Pancreas (tissue), 10 donors: ENCODE results near the gene OR52E1. TPM values are rescaled to one million over a fixed set of nuclear protein-coding genes. Genes with fewer than 3 reads are reported as not detected.

Experiments
- ATAC-seq, 4 donors: fragments of 200-7000 bp; cut with Tn5 transposase; one replicate each; pipeline versions ENCODE4 v1.8.0 to v1.9.1; 2020; ENCODE audit warnings: mild to moderate bottlenecking in 4 of 4, moderate library complexity in 4 of 4
- DNase-seq, 6 donors: peaks; one replicate each; pipeline ENCODE4 v3.0.0-alpha.2; 2020
- FAIRE-seq: peaks from 2 replicates; lab custom pipeline; 2012; peaks lifted over from hg19 to GRCh38; lab: Jason Lieb, UNC
- H3K27ac ChIP-seq, 4 donors: fragments of 200-600 bp; sonication (generic); 1 replicate in 3 of 4; 2 replicates in 1 of 4; pipeline versions ENCODE4 v1.5.0 to v1.8.0; 2020
- H3K27me3 ChIP-seq, 4 donors: fragments of 200-600 bp; one replicate each; pipeline ENCODE4 v1.8.0; 2021
- H3K36me3 ChIP-seq, 3 donors: fragments of 200-600 bp; sonication (generic) in 1 of 3; one replicate each; pipeline versions ENCODE4 v1.5.0 to v1.8.0; 2020 to 2021
- H3K4me1 ChIP-seq, 3 donors: fragments of 200-600 bp; one replicate each; pipeline ENCODE4 v1.8.0; 2021
- H3K4me3 ChIP-seq, 4 donors: fragments of 200-600 bp; sonication (generic) in 2 of 4; one replicate each; pipeline versions ENCODE4 v1.5.0 to v1.8.0; 2020 to 2021
- H3K9me3 ChIP-seq, 4 donors: fragments of 200-600 bp; one replicate each; pipeline ENCODE4 v1.8.0; 2021
- CTCF ChIP-seq, 4 donors: fragments of 200-600 bp; sonication (generic) in 3 of 4; IDR thresholded peaks; one replicate each; pipeline versions ENCODE4 v1.5.0 to v1.8.0; 2021; ENCODE audit warnings: antibody characterized with exemption in 4 of 4
- WGBS, 2 donors: extraction: QIAGEN DNeasy Blood & Tissue Kit; methylation state at CpG; one replicate each; pipeline ENCODE4 v1.1.7; 2013; 5-methylcytosine and 5-hydroxymethylcytosine counted together
- intact Hi-C, 3 donors: fragments of 100-400 bp; cut with DNase I; formaldehyde crosslinking; loops; one replicate each; pipeline versions ENCODE4 v1.11.1 to v1.14.2; 2022
- polyA plus RNA-seq, 2 donors: library from polyadenylated mRNA; stranded (reverse); fragments of 200-250 nt; gene quantifications; one replicate each; pipeline ENCODE4 v1.2.3, GENCODE V29; 2013
- total RNA-seq, 6 donors: library from RNA; stranded (reverse); fragmentation: NEBNext Ultra II Directional in 4 of 6; extraction: Animal tissue kit (Norgen Biotek cat#: 25700) in 4 of 6; gene quantifications; one replicate each; pipeline versions ENCODE4 v1.2.1 to v1.2.4, GENCODE V29; 2021 to 2023
- donor health status: healthy with polysubstance abuse.
- donor health status: DM: no; HTN: no; CAD: no; lungs with moderate emphysema.
- donor health status: DM: no; HTN: no; CAD: no.
- donor health status: control.
- donor health status: control.
- donor health status: Bipolar disorder and iron deficiency.
- donor health status: DM: yes; HTN: yes; CAD: no.
- donor health status: DM: no; HTN: no; CAD: no.
- donor health status: DM: no; HTN: no; CAD: no.
- donor health status: DM: yes; HTN: yes; CAD: no.

Gene OR52E1
- total and polyA plus RNA-seq, 8 donors: not detected

DNA sequence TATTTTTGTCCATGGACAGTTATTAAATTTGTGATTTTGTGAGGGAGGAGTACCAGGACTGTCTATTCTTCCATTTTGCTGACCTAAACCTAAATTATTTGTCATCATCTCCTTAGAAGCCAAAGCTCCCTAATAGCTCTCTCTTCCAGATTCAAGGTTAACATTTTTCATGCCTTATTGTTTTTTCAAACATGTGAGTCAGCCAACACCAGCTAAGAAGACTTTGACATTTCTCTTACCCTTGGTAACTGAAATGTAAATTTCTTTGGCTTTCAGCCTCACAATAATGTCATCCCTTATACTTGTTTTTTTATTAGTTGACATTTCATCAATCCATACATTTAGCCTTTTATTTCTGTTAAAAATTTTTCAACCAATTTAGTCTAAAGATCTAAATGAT, 19.2 kb downstream of the OR52E1 start:
- no peaks in the 10 kb centered on the region for H3K4me1 ChIP-seq
- H3K36me3 ChIP-seq: no peaks in the 10 kb centered on the region
- H3K9me3 ChIP-seq: no peaks in the 10 kb centered on the region
- ATAC-seq: no peak
- no peak for TF ChIP-seq CTCF (IDR thresholded peaks at IDR 0.05)
- H3K27me3 ChIP-seq: no peaks in the 10 kb centered on the region
- intact Hi-C loops: no loop called here
- no peak for FAIRE-seq
- DNase-seq: no peak
- no peak overlapping the region for H3K27ac ChIP-seq
- no peak overlapping the region for H3K4me3 ChIP-seq

- H3K4me1 ChIP-seq: no peaks in the 10 kb centered on the region
- H3K27ac ChIP-seq: no peak overlapping the region
- DNase-seq (no peak), ATAC-seq (no peak), FAIRE-seq (no peak)
- no peak for TF ChIP-seq CTCF (IDR thresholded peaks at IDR 0.05)
- no peaks in the 10 kb centered on the region for H3K9me3 ChIP-seq
- H3K4me3 ChIP-seq: no peak overlapping the region
- intact Hi-C loops: no loop called here
- 70 to 81% methylated on average over 1 of the region's 1 CpG for WGBS, 2 donors
- H3K36me3 ChIP-seq: no peaks in the 10 kb centered on the region
- no peaks in the 10 kb centered on the region for H3K27me3 ChIP-seq
Observed at GRCh38 chr11:5090668-5091067, 21.3 kb downstream of the OR52E1 start.

DNA sequence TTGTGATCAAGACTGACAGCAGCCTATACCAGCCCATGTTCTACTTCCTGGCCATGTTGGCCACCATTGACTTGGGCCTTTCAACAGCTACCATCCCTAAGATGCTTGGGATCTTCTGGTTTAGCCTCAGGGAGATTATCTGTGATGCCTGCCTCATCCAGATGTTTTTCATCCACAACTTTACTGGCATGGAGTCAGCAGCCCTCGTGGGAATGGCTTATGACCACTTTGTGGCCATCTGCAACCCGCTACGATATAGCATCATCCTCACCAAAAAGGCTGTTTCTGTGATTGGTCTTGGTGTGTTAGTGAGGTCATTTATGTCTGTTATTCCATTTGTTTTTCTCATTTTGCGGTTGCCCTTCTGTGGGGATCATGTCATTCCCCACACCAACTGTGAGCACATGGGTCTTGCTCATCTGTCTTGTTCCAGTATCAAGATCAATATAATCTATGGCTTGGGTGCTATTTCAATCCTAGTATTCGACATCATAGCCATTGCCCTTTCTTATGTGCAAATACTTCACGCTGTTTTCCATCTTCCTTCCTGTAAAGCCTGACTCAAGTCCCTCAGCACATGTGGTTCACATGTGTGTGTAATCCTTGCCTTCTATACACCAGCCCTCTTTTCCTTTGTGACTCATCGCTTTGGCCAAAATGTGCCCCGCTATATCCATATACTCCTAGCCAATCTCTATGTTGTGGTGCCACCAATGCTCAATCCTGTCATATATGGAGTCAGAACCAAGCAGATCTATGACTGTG, 23.6 kb downstream of the OR52E1 start:
- WGBS, 2 donors: 69 to 79% methylated on average over 8 of the region's 8 CpGs
- intact Hi-C loops: no loop called here

GRCh38 chr11:5096011-5096410, 26.6 kb downstream of the OR52E1 start:
- Histone ChIP-seq H3K9me3 (no peaks in the 10 kb centered on the region), H3K27ac (no peak overlapping the region), H3K27me3 (peaks cover 0 to 5% (median 0%) of the 10 kb centered on the region in 4 donors), H3K4me3 (no peak overlapping the region), H3K4me1 (no peaks in the 10 kb centered on the region), H3K36me3 (no peaks in the 10 kb centered on the region)
- no peak for FAIRE-seq
- intact Hi-C loops: no loop called here
- WGBS, 2 donors: 51 to 73% methylated on average over 2 of the region's 2 CpGs
- no peak for ATAC-seq
- no peak for DNase-seq
- TF ChIP-seq CTCF (IDR thresholded peaks at IDR 0.05): no peak

More for the DNA sequence above, 23.6 kb downstream of the OR52E1 start:
- H3K27ac ChIP-seq: no peak overlapping the region
- ATAC-seq (no peak), FAIRE-seq (no peak), DNase-seq (no peak)
- H3K27me3 ChIP-seq: peaks cover 0 to 5% (median 0%) of the 10 kb centered on the region in 4 donors
- H3K36me3 ChIP-seq: no peaks in the 10 kb centered on the region
- no peaks in the 10 kb centered on the region for H3K9me3 ChIP-seq
- no peaks in the 10 kb centered on the region for H3K4me1 ChIP-seq
- no peak for TF ChIP-seq CTCF (IDR thresholded peaks at IDR 0.05)
- H3K4me3 ChIP-seq: no peak overlapping the region

- peaks cover 0 to under 1% (median 0%) of the 10 kb centered on the region in 4 donors for H3K27me3 ChIP-seq
- H3K4me1 ChIP-seq: no peaks in the 10 kb centered on the region
- DNase-seq (no peak), ATAC-seq (no peak), FAIRE-seq (no peak)
- H3K27ac ChIP-seq: no peak overlapping the region
- intact Hi-C loops: no loop called here
- no peaks in the 10 kb centered on the region for H3K36me3 ChIP-seq
- no peaks in the 10 kb centered on the region for H3K9me3 ChIP-seq
- TF ChIP-seq CTCF (IDR thresholded peaks at IDR 0.05): no peak
- WGBS, 2 donors: 21 to 39% methylated on average over 2 of the region's 2 CpGs
- no peak overlapping the region for H3K4me3 ChIP-seq
Observed at GRCh38 chr11:5102246-5102645, 32.9 kb downstream of the OR52E1 start.
